GM12873 (cell line): Measurements from ENCODE around the gene MEGF11.

ENCODE experiments used
- CTCF ChIP-seq: IDR thresholded peaks from 2 replicates; pipeline ENCODE4 v1.5.1; 2012; ENCODE audit warnings: low read depth, mild to moderate bottlenecking, moderate library complexity, low read length, control low read depth; ENCODE audit not compliant: insufficient read depth; ENCODE audit errors: missing control alignments

Gene MEGF11

GRCh38 chr15:65916041-65916663 lies 337.4 kb downstream of the MEGF11 start:
- TF ChIP-seq CTCF: no peak

DNA sequence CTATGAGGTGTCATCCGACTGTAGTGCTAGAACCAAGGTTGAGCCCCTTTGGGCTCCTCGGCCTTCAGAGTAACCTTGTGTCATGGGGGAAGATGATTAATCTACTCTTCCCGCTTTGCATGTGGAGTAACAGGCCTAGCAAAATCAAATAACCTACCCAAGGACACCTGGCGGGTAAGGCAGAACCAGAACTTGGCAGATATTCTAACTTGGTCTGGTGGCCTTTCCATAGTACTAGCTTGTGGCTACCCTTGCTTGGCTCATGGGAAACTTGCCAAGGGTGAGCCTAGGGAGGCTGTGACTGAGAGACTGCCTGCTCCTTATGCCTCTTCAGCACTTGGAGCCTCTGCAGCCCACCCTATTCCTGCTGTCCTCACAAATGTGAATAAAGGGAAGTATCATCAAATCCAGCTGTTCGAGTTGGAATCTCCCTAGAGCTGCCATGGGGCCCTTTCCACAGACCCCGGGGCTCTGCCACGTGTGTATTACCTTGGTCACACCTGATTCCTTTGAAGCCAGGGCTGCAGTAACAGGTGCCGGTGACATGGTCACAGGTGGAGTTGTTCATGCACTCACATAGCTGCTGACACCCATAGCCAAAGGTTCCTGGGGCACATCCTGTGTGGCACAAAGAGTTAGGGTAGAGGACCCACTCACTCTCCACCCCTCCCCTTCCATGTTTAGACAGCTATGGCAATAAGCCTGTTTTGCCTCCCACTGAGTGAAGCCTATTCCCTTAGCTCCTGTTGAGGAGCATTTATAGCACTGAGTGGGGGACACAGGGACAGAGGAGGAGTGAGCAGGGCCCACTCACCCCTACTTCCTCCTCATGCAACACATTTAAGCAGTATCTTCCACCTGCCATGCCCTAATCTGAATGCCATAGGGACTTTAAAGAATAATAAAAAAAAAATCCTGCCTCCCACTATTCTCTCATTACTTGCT lies 338.3 kb downstream of the MEGF11 start:
- no peak for TF ChIP-seq CTCF

DNA sequence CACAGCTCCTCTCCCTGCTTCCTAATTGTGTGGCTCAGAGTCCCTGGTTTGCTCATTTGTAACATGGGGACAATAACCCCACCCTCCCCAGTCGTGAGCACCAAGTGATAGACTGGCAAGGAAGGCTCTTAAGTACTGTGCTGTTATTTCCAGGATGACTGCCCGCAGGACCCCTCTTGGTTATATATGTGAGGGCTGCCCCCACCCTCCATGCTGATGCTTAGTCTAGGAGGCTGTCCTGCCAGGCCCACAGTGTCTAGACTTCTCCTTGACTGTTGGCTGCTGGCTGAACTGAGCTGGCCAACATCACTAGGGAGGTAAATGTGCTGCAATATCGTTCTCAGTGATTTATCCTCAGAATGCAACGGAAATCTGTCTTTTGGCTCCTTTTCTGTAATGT lies 339.2 kb downstream of the MEGF11 start:
- TF ChIP-seq CTCF: no peak

DNA sequence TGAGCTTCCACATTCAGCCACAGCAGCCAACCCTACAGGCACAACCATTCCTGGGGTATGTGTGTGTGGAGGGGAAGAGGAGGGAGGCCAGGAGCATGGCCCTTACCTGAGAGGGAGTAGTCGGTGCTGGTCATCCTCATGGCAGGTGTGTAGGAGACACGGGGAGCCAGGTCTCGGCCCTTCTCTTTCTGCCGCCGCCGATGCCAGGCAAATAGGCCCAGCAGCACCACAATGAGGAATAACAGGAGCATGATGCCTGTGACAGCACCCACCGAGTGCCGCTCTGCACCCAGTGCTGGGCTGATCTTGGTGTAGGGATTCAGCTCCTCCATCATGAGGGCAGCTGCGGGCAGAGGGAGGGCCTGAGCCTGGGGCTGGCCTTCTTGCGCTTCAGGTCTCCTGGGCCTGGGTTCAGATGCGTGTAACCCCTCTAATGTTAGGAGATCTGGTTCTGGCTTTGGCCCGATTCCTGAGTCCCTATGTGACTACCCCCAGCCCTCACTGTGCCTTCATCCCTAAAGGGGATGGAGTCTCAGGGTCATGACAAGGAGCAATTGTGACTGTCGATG lies 339.8 kb downstream of the MEGF11 start:
- TF ChIP-seq CTCF: no peak

DNA sequence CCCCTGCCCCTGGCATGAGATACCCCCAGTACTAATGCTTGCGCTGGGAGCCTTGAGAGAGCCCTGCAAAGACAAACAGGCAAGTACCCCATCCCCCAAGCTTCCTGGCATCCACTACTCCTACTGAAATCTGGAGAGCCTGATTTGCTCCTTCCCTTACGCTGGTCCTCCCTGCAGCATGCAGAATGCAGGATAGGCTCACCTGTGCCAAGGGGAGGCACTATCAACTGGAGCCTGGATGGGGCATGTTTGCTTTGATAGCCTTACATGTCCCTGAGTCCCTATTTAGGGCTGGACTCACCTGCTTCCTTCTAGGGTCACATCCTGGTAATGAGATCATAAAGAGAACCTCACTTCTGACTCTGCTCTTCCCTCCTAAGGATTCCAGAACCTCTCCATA lies 341.3 kb downstream of the MEGF11 start:
- no peak for TF ChIP-seq CTCF

DNA sequence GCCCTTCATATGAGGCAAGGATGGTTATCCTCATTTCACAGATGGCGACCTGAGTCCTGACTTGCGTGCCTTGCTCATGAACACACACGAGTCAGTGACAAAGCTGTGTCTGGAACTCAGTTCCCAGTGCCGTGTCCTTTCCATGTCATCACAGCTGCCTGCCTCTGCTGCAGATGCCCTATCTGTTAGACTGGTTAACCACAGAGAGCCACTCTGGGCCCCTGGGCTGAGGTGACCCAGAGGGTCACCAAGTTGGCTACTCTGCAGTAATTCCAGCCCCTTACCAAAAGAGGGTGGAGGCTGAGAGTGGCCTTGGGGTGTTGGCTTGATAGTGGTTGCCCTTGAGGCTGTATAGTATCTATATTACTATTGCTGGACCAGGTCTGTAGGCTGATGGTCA lies 343.2 kb downstream of the MEGF11 start:
- TF ChIP-seq CTCF: no peak

GRCh38 chr15:65909831-65910230 lies 343.7 kb downstream of the MEGF11 start:
- TF ChIP-seq CTCF: no peak
